CD4-positive, alpha-beta memory T cell (primary cell): Measurements from ENCODE around the gene HES3. TPM values are rescaled to one million over a fixed set of nuclear protein-coding genes. Genes with fewer than 3 reads are reported as not detected.
"Not testable (repeated sequence)": the region's sequence is repeated elsewhere in the genome, so short reads cannot be mapped to it uniquely, and the experiment has no call there.

Source experiments
- CTCF ChIA-PET: fragments of 350-600 bp; sonication (Branson Sonifier 250); formaldehyde crosslinking; loops from one replicate; lab custom pipeline; 2021; ENCODE audit warnings: inconsistent platforms; ENCODE audit not compliant: partially characterized antibody; lab: Charles Lee
- POLR2A ChIA-PET: fragments of 350-600 bp; sonication (Branson Sonifier 250); formaldehyde crosslinking; loops from one replicate; lab custom pipeline; 2021; ENCODE audit not compliant: partially characterized antibody; lab: Charles Lee
- DNase-seq, 5 donors: peaks; one replicate each; pipeline versions ENCODE4 v3.0.0 to v3.0.0-alpha.2; 2020 to 2022; ENCODE audit warnings: mixed read lengths in 1 of 5
- H3K27ac ChIP-seq: one replicate; pipeline ENCODE4 v1.7.0; 2013; ENCODE audit warnings: low read depth, low read length
- H3K27me3 ChIP-seq: 2 replicates; pipeline ENCODE4 v1.7.0; 2013; ENCODE audit warnings: mild to moderate bottlenecking, low read length, moderate library complexity; ENCODE audit not compliant: insufficient read depth
- H3K36me3 ChIP-seq: 2 replicates; pipeline ENCODE4 v1.7.0; 2013; ENCODE audit warnings: mild to moderate bottlenecking, low read length, moderate library complexity; ENCODE audit not compliant: insufficient read depth
- H3K4me1 ChIP-seq: 2 replicates; pipeline ENCODE4 v1.7.0; 2013; ENCODE audit warnings: mild to moderate bottlenecking, low read length, moderate library complexity; ENCODE audit not compliant: insufficient read depth
- H3K4me3 ChIP-seq, 2 donors: one replicate each; pipeline ENCODE4 v1.7.0; 2013; ENCODE audit warnings: low read length in 2 of 2, mild to moderate bottlenecking in 1 of 2
- H3K9me3 ChIP-seq, 2 donors: one replicate each; pipeline ENCODE4 v1.7.0; 2013; ENCODE audit warnings: low read length in 2 of 2, control low read depth in 1 of 2; ENCODE audit not compliant: control insufficient read depth in 1 of 2
- H3K27ac Mint-ChIP-seq, 7 donors: one replicate each; pipeline ENCODE4 v1.8.0; 2020 to 2021; ENCODE audit warnings: mixed read lengths in 7 of 7, mild to moderate bottlenecking in 6 of 7, inconsistent platforms in 3 of 7, moderate library complexity in 3 of 7
- H3K27me3 Mint-ChIP-seq, 2 donors: one replicate each; pipeline ENCODE4 v1.8.0; 2020 to 2021; ENCODE audit warnings: mixed read lengths in 2 of 2
- H3K36me3 Mint-ChIP-seq, 2 donors: one replicate each; pipeline ENCODE4 v1.8.0; 2020 to 2021; ENCODE audit warnings: mixed read lengths in 2 of 2, inconsistent platforms in 1 of 2, mild to moderate bottlenecking in 1 of 2
- H3K4me1 Mint-ChIP-seq, 4 donors: one replicate each; pipeline ENCODE4 v1.8.0; 2020 to 2021; ENCODE audit warnings: mixed read lengths in 4 of 4, mild to moderate bottlenecking in 1 of 4
- H3K4me3 Mint-ChIP-seq, 8 donors: one replicate each; pipeline ENCODE4 v1.8.0; 2020 to 2021; ENCODE audit warnings: mixed read lengths in 8 of 8, mild to moderate bottlenecking in 7 of 8, moderate library complexity in 6 of 8, inconsistent platforms in 3 of 8
- H3K9me3 Mint-ChIP-seq, 8 donors: one replicate each; pipeline ENCODE4 v1.8.0; 2020 to 2021; ENCODE audit warnings: mixed read lengths in 8 of 8, mild to moderate bottlenecking in 5 of 8, inconsistent platforms in 3 of 8, moderate library complexity in 1 of 8
- intact Hi-C: fragments of 100-400 bp; cut with micrococcal nuclease; formaldehyde crosslinking; loops from one replicate; pipeline ENCODE4 v1.15.1; 2023
- polyA plus RNA-seq, 2 donors: library from polyadenylated mRNA; unstranded; fragments of 300-500 nt; fragmentation: Illumina TruSeq; gene quantifications; one replicate each; pipeline ENCODE4 v1.2.3, GENCODE V29; 2021
- total RNA-seq, 2 experiments: library from RNA; stranded (reverse); gene quantifications; one replicate each; pipeline ENCODE4 v1.2.3, GENCODE V29; 2021

HES3 gene
- total and polyA plus RNA-seq, 4 experiments from 2014 or later = not detected

DNA sequence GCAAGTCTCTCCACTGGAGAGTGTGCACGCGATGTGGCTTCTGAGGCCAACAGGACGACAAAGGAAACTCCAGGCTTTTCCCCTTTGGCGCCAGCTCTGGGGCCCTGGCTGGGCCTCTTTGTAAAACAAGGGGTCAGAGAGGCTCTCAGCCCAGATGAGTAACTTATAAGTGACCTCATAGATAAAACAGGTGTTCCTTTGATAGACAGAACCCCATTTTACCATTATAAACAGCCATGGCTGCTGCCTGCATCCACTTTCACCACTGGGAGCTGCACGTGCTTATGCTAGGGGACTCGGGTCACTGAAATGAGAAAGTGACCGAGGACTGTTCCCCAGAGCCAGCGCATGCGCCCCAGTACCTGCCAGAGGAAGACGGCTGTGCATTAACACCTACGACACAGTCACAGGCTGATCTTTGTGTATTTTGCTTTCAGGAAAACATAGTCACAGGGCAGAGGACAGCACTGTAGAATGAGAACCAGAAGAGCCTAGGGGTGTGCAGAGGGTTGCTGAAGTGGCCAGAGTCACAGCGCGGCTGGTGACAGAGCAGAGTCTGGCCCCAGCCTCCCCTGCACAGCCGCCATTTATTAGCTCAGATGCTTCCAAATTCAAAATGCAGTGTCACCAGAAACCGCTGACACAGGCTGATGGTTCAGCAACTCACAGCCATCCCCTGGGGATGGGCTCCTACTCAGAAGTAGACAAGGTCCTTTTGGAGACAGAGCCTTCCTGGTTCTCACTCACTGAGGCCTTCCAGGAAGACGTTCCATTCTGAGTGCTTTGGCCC, 25.4 kb upstream of the HES3 start:
- no peaks in the 10 kb centered on the region for H3K9me3 Mint-ChIP-seq
- H3K27ac Mint-ChIP-seq = no peak overlapping the region
- H3K36me3 Mint-ChIP-seq = peaks cover under 1 to 14% of the 10 kb centered on the region in 2 donors
- no peak overlapping the region for H3K4me3 ChIP-seq
- DNase-seq = no peak
- H3K4me1 Mint-ChIP-seq = peaks cover 0 to 4% (median 3%) of the 10 kb centered on the region in 4 donors
- peaks cover 9% of the 10 kb centered on the region for H3K36me3 ChIP-seq
- intact Hi-C loops = no loop called here
- ChIA-PET CTCF (no interaction called here), POLR2A (interaction anchor here (0.6 kb wide), 1 partner anchor 27 kb away, joined by 3 read pairs; no protein-coding TSS in a partner anchor)
- H3K27me3 Mint-ChIP-seq = no peaks in the 10 kb centered on the region
- H3K9me3 ChIP-seq = no peaks in the 10 kb centered on the region
- H3K27ac ChIP-seq = no peak overlapping the region
- H3K27me3 ChIP-seq = no peaks in the 10 kb centered on the region
- no peak overlapping the region for H3K4me3 Mint-ChIP-seq
- no peaks in the 10 kb centered on the region for H3K4me1 ChIP-seq

- H3K36me3 ChIP-seq = peaks cover 20% of the 10 kb centered on the region
- H3K27ac Mint-ChIP-seq, H3K4me3 ChIP-seq, H3K27me3 ChIP-seq, H3K4me1 ChIP-seq, H3K27me3 Mint-ChIP-seq, DNase-seq, intact Hi-C loops, H3K9me3 ChIP-seq, H3K9me3 Mint-ChIP-seq, H3K4me1 Mint-ChIP-seq, H3K4me3 Mint-ChIP-seq, H3K27ac ChIP-seq: not testable (repeated sequence)
- CTCF ChIA-PET = interaction anchor here (1.3 to 1.8 kb wide), 2 partner anchors 15 to 27 kb away, joined by 3 to 5 read pairs; no protein-coding TSS in a partner anchor
- H3K36me3 Mint-ChIP-seq = peaks cover 11 to 25% of the 10 kb centered on the region in 2 donors
- POLR2A ChIA-PET = interaction anchor here (0.6 kb wide), 1 partner anchor 28 kb away, joined by 3 read pairs; no protein-coding TSS in a partner anchor
These were observed 24.3 kb upstream of the HES3 start for GRCh38 chr1:6219641-6220040.

GRCh38 chr1:6220236-6220635, 23.7 kb upstream of the HES3 start:
- H3K4me1 Mint-ChIP-seq = peaks cover 0 to 4% (median 3%) of the 10 kb centered on the region in 4 donors
- CTCF ChIA-PET = interaction anchor here (0.8 to 1.8 kb wide), 3 partner anchors 12 to 27 kb away, joined by 3 to 5 read pairs (median 3); no protein-coding TSS in a partner anchor

DNA sequence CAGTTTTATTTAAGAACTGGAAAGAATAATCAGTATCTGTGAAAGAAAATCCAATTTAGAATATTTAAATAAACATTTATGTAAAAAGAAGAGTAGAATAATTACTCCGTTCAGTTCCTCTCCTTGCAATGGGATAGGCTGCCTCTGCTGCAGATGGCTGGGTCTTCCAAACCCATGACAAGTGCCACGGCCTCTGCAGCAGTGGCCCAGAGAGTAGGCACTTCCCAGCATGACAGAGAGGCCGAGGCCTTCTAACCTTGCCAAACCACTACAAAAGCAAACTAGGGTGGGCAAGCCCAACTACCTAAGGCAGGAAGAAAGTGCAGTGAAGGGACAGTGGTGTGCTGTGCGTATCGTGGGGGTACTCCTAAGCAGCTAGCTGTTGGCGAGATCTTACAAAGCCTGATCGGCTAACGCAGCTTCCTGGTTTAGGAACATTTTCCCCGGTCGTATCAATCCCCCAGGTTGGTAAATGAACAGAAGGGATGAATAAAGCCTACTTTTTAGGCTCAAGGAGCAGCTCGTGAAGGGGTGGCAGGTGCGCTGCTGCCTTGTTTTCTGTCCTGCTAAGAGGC, 22.7 kb upstream of the HES3 start:
- no peak for DNase-seq
- Mint-ChIP-seq H3K27me3 (no peaks in the 10 kb centered on the region), H3K9me3 (peaks cover 0 to 1% (median 0%) of the 10 kb centered on the region in 8 donors), H3K4me1 (peaks cover 0 to 2% (median under 1%) of the 10 kb centered on the region in 4 donors), H3K4me3 (no peak overlapping the region), H3K27ac (peak overlapping the region in 1 of 7 donors; percentile 53), H3K36me3 (peaks cover 24 to 41% of the 10 kb centered on the region in 2 donors)
- Histone ChIP-seq H3K36me3 (peaks cover 30% of the 10 kb centered on the region), H3K27me3 (no peaks in the 10 kb centered on the region), H3K4me1 (no peaks in the 10 kb centered on the region), H3K9me3 (no peaks in the 10 kb centered on the region), H3K4me3 (no peak overlapping the region), H3K27ac (no peak overlapping the region)
- ChIA-PET POLR2A (no interaction called here), CTCF (interaction anchor here (1.8 kb wide), 1 partner anchor 17 kb away, joined by 5 read pairs; no protein-coding TSS in a partner anchor)
- intact Hi-C loops = no loop called here

More at GRCh38 chr1:6220236-6220635, 23.7 kb upstream of the HES3 start:
- Mint-ChIP-seq H3K27me3 (no peaks in the 10 kb centered on the region), H3K9me3 (peaks cover 0 to 1% (median 0%) of the 10 kb centered on the region in 8 donors), H3K36me3 (peaks cover 16 to 30% of the 10 kb centered on the region in 2 donors), H3K27ac (no peak overlapping the region), H3K4me3 (no peak overlapping the region)
- Histone ChIP-seq H3K27ac (no peak overlapping the region), H3K36me3 (peaks cover 25% of the 10 kb centered on the region), H3K4me1 (no peaks in the 10 kb centered on the region), H3K4me3 (no peak overlapping the region), H3K9me3 (no peaks in the 10 kb centered on the region), H3K27me3 (no peaks in the 10 kb centered on the region)
- intact Hi-C loops = no loop called here
- no peak for DNase-seq
- POLR2A ChIA-PET = no interaction called here

DNA sequence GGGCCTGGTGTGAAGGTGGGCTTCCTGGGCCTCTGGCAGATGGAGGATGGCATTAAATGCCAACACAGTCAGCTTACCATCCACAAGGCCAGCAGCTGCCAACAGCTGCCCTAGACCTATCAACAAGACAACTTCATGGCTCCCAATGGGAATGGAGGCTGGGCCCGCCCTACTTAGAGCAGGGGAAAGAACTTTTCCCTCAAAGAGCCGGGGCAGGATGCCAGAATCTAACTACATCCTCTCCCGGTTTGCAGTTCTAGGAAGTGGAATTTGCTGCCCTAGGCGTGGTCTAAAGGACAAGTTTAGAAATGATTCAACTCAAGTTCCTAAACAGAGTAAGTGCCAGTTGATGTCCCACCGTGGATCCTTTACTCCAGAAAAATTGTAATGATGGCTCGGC, 21.3 kb upstream of the HES3 start:
- Histone ChIP-seq H3K9me3 (no peaks in the 10 kb centered on the region), H3K4me3 (no peak overlapping the region), H3K36me3 (peaks cover 30% of the 10 kb centered on the region), H3K4me1 (no peaks in the 10 kb centered on the region), H3K27ac (no peak overlapping the region), H3K27me3 (no peaks in the 10 kb centered on the region)
- Mint-ChIP-seq H3K27ac (no peak overlapping the region), H3K36me3 (peaks cover 33 to 52% of the 10 kb centered on the region in 2 donors), H3K4me3 (no peak overlapping the region), H3K4me1 (peaks cover 0 to 5% (median 2%) of the 10 kb centered on the region in 4 donors), H3K9me3 (peaks cover 0 to 1% (median 0%) of the 10 kb centered on the region in 8 donors), H3K27me3 (no peaks in the 10 kb centered on the region)
- intact Hi-C loops = no loop called here
- POLR2A ChIA-PET = no interaction called here
- CTCF ChIA-PET = no interaction called here
- DNase-seq = no peak

DNA sequence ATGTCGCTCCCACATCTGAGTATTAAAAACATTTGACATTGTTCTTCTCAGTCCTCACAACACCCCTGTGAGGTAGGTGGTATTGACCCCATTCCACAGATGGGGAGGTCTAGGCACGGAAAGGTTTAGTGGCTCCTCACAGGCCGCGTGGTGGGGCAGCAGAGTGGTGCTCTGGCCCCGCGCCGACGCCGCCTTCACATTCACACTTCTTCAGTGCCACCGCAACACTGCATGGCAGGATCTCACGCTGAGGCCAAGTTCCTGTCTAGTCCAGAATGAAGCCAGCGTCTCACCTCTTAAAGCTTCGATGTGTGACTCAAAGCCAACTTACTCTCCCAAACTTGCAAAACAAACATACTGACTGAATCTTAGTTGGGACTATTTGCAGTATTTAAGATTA, 20.4 kb upstream of the HES3 start:
- no peaks in the 10 kb centered on the region for H3K9me3 ChIP-seq
- H3K27ac ChIP-seq = no peak overlapping the region
- H3K4me3 ChIP-seq = no peak overlapping the region
- H3K36me3 ChIP-seq = peaks cover 30% of the 10 kb centered on the region
- peaks cover 0 to 1% (median 0%) of the 10 kb centered on the region in 8 donors for H3K9me3 Mint-ChIP-seq
- POLR2A ChIA-PET = no interaction called here
- intact Hi-C loops = no loop called here
- no peaks in the 10 kb centered on the region for H3K4me1 ChIP-seq
- DNase-seq = no peak
- CTCF ChIA-PET = interaction anchor here (1.2 kb wide), 1 partner anchor 43 kb away, joined by 3 read pairs; no protein-coding TSS in a partner anchor
- H3K27me3 ChIP-seq = no peaks in the 10 kb centered on the region
- H3K27ac Mint-ChIP-seq = no peak overlapping the region
- no peak overlapping the region for H3K4me3 Mint-ChIP-seq
- peaks cover 33 to 52% of the 10 kb centered on the region in 2 donors for H3K36me3 Mint-ChIP-seq
- peaks cover 0 to 5% (median 2%) of the 10 kb centered on the region in 4 donors for H3K4me1 Mint-ChIP-seq
- H3K27me3 Mint-ChIP-seq = no peaks in the 10 kb centered on the region

GRCh38 chr1:6224718-6225117, 19.3 kb upstream of the HES3 start:
- Histone ChIP-seq H3K9me3 (no peaks in the 10 kb centered on the region), H3K4me3 (no peak overlapping the region), H3K36me3 (peaks cover 30% of the 10 kb centered on the region), H3K27ac (no peak overlapping the region), H3K4me1 (no peaks in the 10 kb centered on the region), H3K27me3 (no peaks in the 10 kb centered on the region)
- DNase-seq = no peak
- CTCF ChIA-PET = no interaction called here
- POLR2A ChIA-PET = no interaction called here
- intact Hi-C loops = no loop called here
- H3K4me3 Mint-ChIP-seq = no peak overlapping the region
- peaks cover 35 to 52% of the 10 kb centered on the region in 2 donors for H3K36me3 Mint-ChIP-seq
- no peaks in the 10 kb centered on the region for H3K27me3 Mint-ChIP-seq
- H3K27ac Mint-ChIP-seq = no peak overlapping the region
- H3K4me1 Mint-ChIP-seq = peaks cover 0 to 5% (median 2%) of the 10 kb centered on the region in 4 donors
- peaks cover 0 to 1% (median 0%) of the 10 kb centered on the region in 8 donors for H3K9me3 Mint-ChIP-seq
